HCT116 (cell line): ENCODE results near the gene DPP6. TPM values are rescaled to one million over a fixed set of nuclear protein-coding genes. Genes with fewer than 3 reads are reported as not detected.

Experiments
- ATAC-seq: fragments of 200-7000 bp; cut with Tn5 transposase; 2 replicates; pipeline ENCODE4 v1.9.1; 2020; ENCODE audit warnings: mild to moderate bottlenecking, moderate library complexity
- BruUV-seq: library from RNA; stranded (reverse); fragments of 400-500 nt; replicated peaks from 2 replicates; lab custom pipeline; 2021; lab: Mats Ljungman, UMichigan
- CTCF ChIA-PET: fragments of 300-600 bp; sonication (Branson Sonifier 250); formaldehyde crosslinking; loops from one replicate; lab custom pipeline; 2021; ENCODE audit warnings: antibody characterized with exemption; lab: Charles Lee
- POLR2A ChIA-PET: fragments of 300-600, 350-600 bp; sonication (Branson Sonifier 250); formaldehyde crosslinking; loops from one replicate; lab custom pipeline; 2021; ENCODE audit warnings: antibody characterized with exemption; lab: Charles Lee
- RAD21 ChIA-PET, 2 experiments: fragments of 300-600 bp; sonication (Branson Sonifier 250); formaldehyde crosslinking; loops; one replicate each; lab custom pipeline; 2023; ENCODE audit warnings: low total read pairs in 2 of 2; ENCODE audit not compliant: uncharacterized antibody in 2 of 2, unreplicated experiment in 2 of 2, low non-redundant PET in 1 of 2; lab: Charles Lee
- DNase-seq: peaks from one replicate; pipeline ENCODE4 v3.0.0-alpha.2; 2010; ENCODE audit warnings: low read depth, low spot score
- H2AFZ ChIP-seq: fragments of 200-600 bp; shearing (Covaris generic), sonication (generic); 2 replicates; pipeline ENCODE4 v1.6.1; 2017; ENCODE audit warnings: low read depth, mixed run types, mixed read lengths, antibody characterized with exemption, low read length; ENCODE audit not compliant: poor library complexity, severe bottlenecking
- H3K27ac ChIP-seq: 2 replicates; pipeline ENCODE4 v1.5.1; 2012; ENCODE audit warnings: low read depth, low read length
- H3K27me3 ChIP-seq: fragments of 200-600 bp; sonication (generic); 2 replicates; pipeline ENCODE4 v1.6.1; 2016; ENCODE audit warnings: mixed run types, low read length, mixed read lengths; ENCODE audit not compliant: insufficient read depth
- H3K36me3 ChIP-seq, 2 experiments: fragments of 200-500 bp in 1 of 2; fragments of 200-600 bp in 1 of 2; sonication (Bioruptor generic) in 1 of 2; sonication (generic) in 1 of 2; 2 replicates each; pipeline versions ENCODE4 v1.5.1 to v1.6.1; 2014 to 2016; ENCODE audit warnings: low read length in 2 of 2, inconsistent platforms in 1 of 2, mixed read lengths in 1 of 2, mixed run types in 1 of 2; ENCODE audit not compliant: insufficient read depth in 2 of 2, control insufficient read depth in 1 of 2
- H3K4me1 ChIP-seq, 2 experiments: fragments of 200-600 bp in 1 of 2; sonication (generic) in 1 of 2; 2 replicates each; pipeline versions ENCODE4 v1.5.1 to v1.6.1; 2012 to 2017; ENCODE audit warnings: low read length in 2 of 2, inconsistent platforms in 1 of 2, mild to moderate bottlenecking in 1 of 2, mixed read lengths in 1 of 2, mixed run types in 1 of 2, moderate library complexity in 1 of 2; ENCODE audit not compliant: insufficient read depth in 2 of 2, control insufficient read depth in 1 of 2
- H3K4me2 ChIP-seq: fragments of 200-600 bp; sonication (generic); 2 replicates; pipeline ENCODE4 v1.6.1; 2017; ENCODE audit warnings: mixed run types, low read length, mixed read lengths
- H3K4me3 ChIP-seq, 2 experiments: fragments of 200-600 bp in 1 of 2; sonication (generic) in 1 of 2; replicated peaks in 1 of 2; 2 replicates each; pipeline ENCODE4 v1.5.1; 2011 to 2016; ENCODE audit warnings: low read length in 2 of 2, control low read depth in 1 of 2, low read depth in 1 of 2, mild to moderate bottlenecking in 1 of 2, mixed read lengths in 1 of 2, mixed run types in 1 of 2
- H3K79me2 ChIP-seq: fragments of 200-600 bp; sonication (generic); 2 replicates; pipeline ENCODE4 v1.6.1; 2017; ENCODE audit warnings: mild to moderate bottlenecking, mixed run types, low read length, moderate library complexity, mixed read lengths; ENCODE audit not compliant: insufficient read depth
- H3K9ac ChIP-seq: fragments of 200-600 bp; sonication (generic); 2 replicates; pipeline ENCODE4 v1.6.1; 2016; ENCODE audit warnings: low read length, mixed read lengths
- H3K9me2 ChIP-seq: fragments of 200-600 bp; sonication (generic), shearing (Covaris generic); 2 replicates; pipeline ENCODE4 v1.6.1; 2017; ENCODE audit warnings: mixed run types, mild to moderate bottlenecking, moderate library complexity; ENCODE audit not compliant: insufficient read depth
- H3K9me3 ChIP-seq, 2 experiments: fragments of 200-500 bp in 1 of 2; fragments of 200-600 bp in 1 of 2; sonication (Bioruptor generic) in 1 of 2; sonication (generic) in 1 of 2; 2 replicates each; pipeline ENCODE4 v1.6.1; 2014 to 2017; ENCODE audit warnings: low read length in 2 of 2, mixed read lengths in 2 of 2, inconsistent platforms in 1 of 2, low read depth in 1 of 2, mild to moderate bottlenecking in 1 of 2, mixed run types in 1 of 2, moderate library complexity in 1 of 2; ENCODE audit not compliant: control insufficient read depth in 1 of 2, insufficient read depth in 1 of 2
- H4K20me1 ChIP-seq: fragments of 200-600 bp; sonication (generic), shearing (Covaris generic); 2 replicates; pipeline ENCODE4 v1.6.1; 2017; ENCODE audit warnings: mixed run types, mild to moderate bottlenecking, moderate library complexity; ENCODE audit not compliant: insufficient read depth
- ATF3 ChIP-seq: IDR thresholded peaks from 2 replicates; pipeline ENCODE4 v1.6.1; 2012
- CBX3 ChIP-seq: IDR thresholded peaks from 2 replicates; pipeline ENCODE4 v1.6.1; 2012; ENCODE audit warnings: low read depth
- CEBPB ChIP-seq: IDR thresholded peaks from 2 replicates; pipeline ENCODE4 v1.6.1; 2012; ENCODE audit warnings: low read depth
- CTCF ChIP-seq, 3 experiments: fragments of 200-600 bp in 1 of 3; sonication (generic) in 1 of 3; IDR thresholded peaks in 2 of 3; conservative IDR thresholded peaks in 1 of 3; 2 replicates each; pipeline ENCODE4 v1.5.1; 2012 to 2017; ENCODE audit warnings: low read depth in 2 of 3, low read length in 2 of 3, antibody characterized with exemption in 1 of 3, borderline replicate concordance in 1 of 3, control low read depth in 1 of 3, mild to moderate bottlenecking in 1 of 3, mixed read lengths in 1 of 3, mixed run types in 1 of 3, moderate library complexity in 1 of 3; ENCODE audit not compliant: insufficient read depth in 1 of 3
- EGR1 ChIP-seq: IDR thresholded peaks from 2 replicates; pipeline ENCODE4 v1.6.1; 2012; ENCODE audit warnings: low read depth
- ELF1 ChIP-seq: IDR thresholded peaks from 2 replicates; pipeline ENCODE4 v1.6.1; 2012; ENCODE audit warnings: low read depth, borderline replicate concordance
- EZH2phosphoT487 ChIP-seq: fragments of 200-600 bp; IDR thresholded peaks from 2 replicates; pipeline ENCODE4 v1.6.1; 2018; ENCODE audit warnings: antibody characterized with exemption, borderline replicate concordance
- FOSL1 ChIP-seq: IDR thresholded peaks from 2 replicates; pipeline ENCODE4 v1.6.1; 2012; ENCODE audit warnings: low read depth
- JUND ChIP-seq: IDR thresholded peaks from 2 replicates; pipeline ENCODE4 v1.6.1; 2012
- POLR2A ChIP-seq: IDR thresholded peaks from 2 replicates; pipeline ENCODE4 v1.7.0; 2011; ENCODE audit warnings: borderline replicate concordance; ENCODE audit not compliant: insufficient read depth, insufficient read length; ENCODE audit errors: extremely low read depth
- POLR2AphosphoS5 ChIP-seq: IDR thresholded peaks from 2 replicates; pipeline ENCODE4 v1.6.1; 2011; ENCODE audit warnings: mild to moderate bottlenecking, low read depth, low read length, moderate library complexity
- RAD21 ChIP-seq: IDR thresholded peaks from 2 replicates; pipeline ENCODE4 v1.6.1; 2012; ENCODE audit warnings: low read depth, mild to moderate bottlenecking
- REST ChIP-seq: IDR thresholded peaks from 2 replicates; pipeline ENCODE4 v1.6.1; 2012; ENCODE audit warnings: low read depth
- SIN3A ChIP-seq: IDR thresholded peaks from 2 replicates; pipeline ENCODE4 v1.6.1; 2012; ENCODE audit warnings: low read depth
- SRF ChIP-seq: IDR thresholded peaks from 2 replicates; pipeline ENCODE4 v1.6.1; 2012; ENCODE audit warnings: low read depth
- TCF7L2 ChIP-seq: IDR thresholded peaks from 2 replicates; pipeline ENCODE4 v1.7.0; 2011; ENCODE audit warnings: borderline replicate concordance, inconsistent platforms; ENCODE audit not compliant: insufficient read depth, insufficient read length; ENCODE audit errors: extremely low read depth
- YY1 ChIP-seq: IDR thresholded peaks from 2 replicates; pipeline ENCODE4 v1.6.1; 2011; ENCODE audit warnings: low read length, low read depth, moderate library complexity, mild to moderate bottlenecking; ENCODE audit not compliant: insufficient replicate concordance; ENCODE audit errors: extremely low read depth
- ZBTB33 ChIP-seq: IDR thresholded peaks from 2 replicates; pipeline ENCODE4 v1.6.1; 2011; ENCODE audit warnings: mild to moderate bottlenecking, low read length, moderate library complexity; ENCODE audit not compliant: insufficient replicate concordance; ENCODE audit errors: extremely low read depth
- ZFX ChIP-seq: fragments of 450-650 bp; IDR thresholded peaks from 2 replicates; pipeline ENCODE4 v1.6.1; 2017
- ZNF274 ChIP-seq: fragments of 200-500 bp; sonication (Bioruptor generic); IDR thresholded peaks from 2 replicates; pipeline ENCODE4 v1.6.1; 2014; ENCODE audit warnings: mild to moderate bottlenecking, low read depth, low read length, inconsistent platforms
- intact Hi-C: fragments of 100-400 bp; cut with micrococcal nuclease; formaldehyde crosslinking; loops from 2 replicates; pipeline ENCODE4 v1.10.0; 2022
- total RNA-seq: library from RNA; stranded (reverse); gene quantifications from one replicate; pipeline ENCODE4 v1.2.1, GENCODE V29; 2021; ENCODE audit not compliant: unreplicated experiment

DPP6 gene
- total RNA-seq, 1 experiment from 2014 or later: not detected

- no peak overlapping the region for H3K4me3 ChIP-seq
- H3K4me2 ChIP-seq: no peak overlapping the region
- H4K20me1 ChIP-seq: no peaks in the 10 kb centered on the region
- no peak overlapping the region for H2AFZ ChIP-seq
- no peaks in the 10 kb centered on the region for H3K4me1 ChIP-seq
- TF ChIP-seq CTCF (IDR thresholded peaks at IDR 0.05 in 2 of 3, conservative IDR thresholded peaks at IDR 0.05 in 1 of 3; ENCODE audit: borderline replicate concordance in 1 of 3, insufficient read depth in 1 of 3, low read depth in 2 of 3, low read length in 2 of 3) (no peak), POLR2A (no peak), ZNF274 (no peak), JUND (no peak), EGR1 (no peak), ATF3 (no peak), ZFX (no peak), POLR2AphosphoS5 (no peak), CEBPB (no peak), EZH2phosphoT487 (no peak), SRF (no peak), FOSL1 (no peak), TCF7L2 (no peak), ZBTB33 (no peak), ELF1 (no peak), YY1 (no peak), REST (no peak), CBX3 (no peak), RAD21 (no peak), SIN3A (no peak)
- intact Hi-C loops: loop anchor here (5.0 kb wide), 1 partner anchor 857 kb away; no protein-coding TSS in a partner anchor
- no peaks in the 10 kb centered on the region for H3K79me2 ChIP-seq
- no peaks in the 10 kb centered on the region for H3K9me2 ChIP-seq
- H3K9me3 ChIP-seq: no peaks in the 10 kb centered on the region
- ATAC-seq (no peak), DNase-seq (no peak)
- H3K36me3 ChIP-seq: no peaks in the 10 kb centered on the region
- ChIA-PET RAD21 (no interaction called here), CTCF (no interaction called here), POLR2A (no interaction called here)
- BruUV-seq: no TSS peak
- no peaks in the 10 kb centered on the region for H3K27me3 ChIP-seq
- H3K27ac ChIP-seq: no peak overlapping the region
- H3K9ac ChIP-seq: no peak overlapping the region
Measured at GRCh38 chr7:154910125-154910524, 857.9 kb downstream of the DPP6 start.
